Left lung (tissue), 10 donors: ENCODE data around the gene FDPS. TPM values are rescaled to one million over a fixed set of nuclear protein-coding genes. Genes with fewer than 3 reads are reported as not detected.

Experiments
- ATAC-seq: fragments of 200-7000 bp; cut with Tn5 transposase; one replicate; pipeline ENCODE4 v1.9.1; 2020; ENCODE audit warnings: moderate library complexity
- DNase-seq, 4 donors: peaks; one replicate each; pipeline ENCODE4 v3.0.0-alpha.2; 2013 to 2020
- H3K27ac ChIP-seq, 2 donors: fragments of 200-600 bp; sonication (generic) in 1 of 2; one replicate each; pipeline versions ENCODE4 v1.5.0 to v1.8.0; 2020 to 2021
- H3K27me3 ChIP-seq, 2 donors: fragments of 200-600 bp; sonication (generic) in 1 of 2; one replicate each; pipeline versions ENCODE4 v1.5.0 to v1.8.0; 2020 to 2021
- H3K36me3 ChIP-seq, 2 donors: fragments of 200-600 bp; sonication (generic) in 1 of 2; one replicate each; pipeline versions ENCODE4 v1.5.0 to v1.8.0; 2020 to 2021
- H3K4me1 ChIP-seq, 2 donors: fragments of 200-600 bp; one replicate each; pipeline ENCODE4 v1.8.0; 2021
- H3K4me3 ChIP-seq, 2 donors: fragments of 200-600 bp; sonication (generic) in 1 of 2; one replicate each; pipeline versions ENCODE4 v1.5.0 to v1.8.0; 2020 to 2021; ENCODE audit warnings: mild to moderate bottlenecking in 1 of 2
- H3K9me3 ChIP-seq, 2 donors: fragments of 200-600 bp; sonication (generic) in 1 of 2; one replicate each; pipeline versions ENCODE4 v1.5.0 to v1.8.0; 2020 to 2021
- CTCF ChIP-seq, 2 donors: fragments of 200-600 bp; sonication (generic) in 1 of 2; IDR thresholded peaks; one replicate each; pipeline versions ENCODE4 v1.5.0 to v1.8.0; 2021; ENCODE audit warnings: antibody characterized with exemption in 2 of 2
- intact Hi-C, 2 donors: fragments of 100-400 bp; cut with DNase I; formaldehyde crosslinking; loops; one replicate each; pipeline versions ENCODE4 v1.11.2 to v1.14.2; 2022
- polyA plus RNA-seq, 6 donors: library from polyadenylated mRNA; unstranded; fragments of 120-200 nt; gene quantifications; one replicate each; pipeline ENCODE4 v1.2.1, GENCODE V29; 2013; ENCODE audit not compliant: insufficient read length in 6 of 6
- total RNA-seq, 2 donors: library from RNA; stranded (reverse); fragmentation: NEBNext Ultra II Directional; extraction: Animal tissue kit (Norgen Biotek cat#: 25700); gene quantifications; one replicate each; pipeline ENCODE4 v1.2.1, GENCODE V29; 2021
- donor health status: DM: no; HTN: yes; CAD: no.
- donor health status: DM: no; HTN: no; CAD: no.

The FDPS gene
- total and polyA plus RNA-seq, 8 donors, result 166 to 411 (median 187) TPM

GRCh38 chr1:155268630-155269029, 40.0 kb upstream of the FDPS start:
- intact Hi-C loops, result no loop called here
- Histone ChIP-seq H3K36me3 (peaks cover 0 to 74% of the 10 kb centered on the region in 2 donors), H3K4me1 (peaks cover 5 to 26% of the 10 kb centered on the region in 2 donors), H3K9me3 (no peaks in the 10 kb centered on the region), H3K27me3 (no peaks in the 10 kb centered on the region), H3K27ac (no peak overlapping the region), H3K4me3 (no peak overlapping the region)
- DNase-seq (no peak), ATAC-seq (no peak)
- no peak for TF ChIP-seq CTCF (IDR thresholded peaks at IDR 0.05)

GRCh38 chr1:155269381-155269780, 39.3 kb upstream of the FDPS start:
- Histone ChIP-seq H3K27me3 (no peaks in the 10 kb centered on the region), H3K36me3 (peaks cover 0 to 67% of the 10 kb centered on the region in 2 donors), H3K27ac (no peak overlapping the region), H3K4me3 (no peak overlapping the region), H3K9me3 (no peaks in the 10 kb centered on the region), H3K4me1 (peaks cover 5 to 31% of the 10 kb centered on the region in 2 donors)
- ATAC-seq (no peak), DNase-seq (no peak)
- intact Hi-C loops, result no loop called here
- no peak for TF ChIP-seq CTCF (IDR thresholded peaks at IDR 0.05)

- peak overlapping the region; percentile 91 to 92 for H3K27ac ChIP-seq
- peaks cover 0 to 34% of the 10 kb centered on the region in 2 donors for H3K36me3 ChIP-seq
- peaks cover 6 to 43% of the 10 kb centered on the region in 2 donors for H3K4me1 ChIP-seq
- peaks cover 0 to 4% of the 10 kb centered on the region in 2 donors for H3K27me3 ChIP-seq
- peak overlapping the region; percentile 72 to 80 for H3K4me3 ChIP-seq
- peak; percentile 41 for ATAC-seq
- TF ChIP-seq CTCF (IDR thresholded peaks at IDR 0.05), result no peak
- H3K9me3 ChIP-seq, result no peaks in the 10 kb centered on the region
- intact Hi-C loops, result loop anchor here in 1 of 2 donors (10.0 kb wide), 1 partner anchor 322 kb away; no protein-coding TSS in a partner anchor
- peak in 1 of 4 donors; percentile 32 for DNase-seq
Observed at GRCh38 chr1:155272466-155273342, 36.0 kb upstream of the FDPS start.

GRCh38 chr1:155273343-155274245, 35.1 kb upstream of the FDPS start, which contains the start of gene CLK2:
TSS of gene CLK2 (minus strand) at chr1:155273504. CDS start at chr1:155270977, 2,527 bp downstream.
- Histone ChIP-seq H3K27me3 (peaks cover 0 to 12% of the 10 kb centered on the region in 2 donors), H3K27ac (peak within 1 kb of the TSS; percentile 91 to 92), H3K36me3 (peaks cover 0 to 25% of the 10 kb centered on the region in 2 donors), H3K4me1 (peaks cover 10 to 52% of the 10 kb centered on the region in 2 donors), H3K4me3 (peak within 1 kb of the TSS; percentile 72 to 80), H3K9me3 (no peaks in the 10 kb centered on the region)
- intact Hi-C loops, result loop anchor here in 1 of 2 donors (10.0 kb wide), 1 partner anchor 321 kb away; no protein-coding TSS in a partner anchor
- ATAC-seq, result peak; percentile 92
- DNase-seq, result peak; percentile 92 to 100 (median 97)
- no peak for TF ChIP-seq CTCF (IDR thresholded peaks at IDR 0.05)
